Activated T-cell treated with anti-CD3 and anti-CD28 coated beads, Interleukin-2, amount 50 U/mL, for 1 hour (primary cell): ENCODE results near the gene NAA40.

Experiments used
- DNase-seq: peaks from one replicate; pipeline ENCODE4 v3.0.0-alpha.2; 2020

Gene NAA40

DNA sequence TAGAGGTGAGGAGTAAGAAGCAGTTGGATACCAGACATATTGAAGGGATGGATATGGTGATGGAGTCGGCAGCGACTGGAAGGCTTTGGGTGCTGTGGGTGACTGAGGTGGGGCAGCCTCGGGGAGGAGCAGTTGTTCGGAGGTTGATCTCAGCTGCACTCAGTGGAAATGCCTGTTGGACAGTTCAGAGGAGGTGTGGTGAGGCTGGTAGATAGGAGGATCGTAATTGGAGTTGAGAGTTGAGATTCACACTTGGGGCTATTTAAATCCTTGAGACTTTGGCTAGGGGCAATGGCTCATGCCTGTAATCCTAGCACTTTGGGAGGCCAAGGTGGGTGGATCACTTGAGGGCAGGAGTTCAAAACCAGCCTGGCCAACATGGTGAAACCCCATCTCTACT lies 54.3 kb downstream of the NAA40 start:
- no peak for DNase-seq

DNA sequence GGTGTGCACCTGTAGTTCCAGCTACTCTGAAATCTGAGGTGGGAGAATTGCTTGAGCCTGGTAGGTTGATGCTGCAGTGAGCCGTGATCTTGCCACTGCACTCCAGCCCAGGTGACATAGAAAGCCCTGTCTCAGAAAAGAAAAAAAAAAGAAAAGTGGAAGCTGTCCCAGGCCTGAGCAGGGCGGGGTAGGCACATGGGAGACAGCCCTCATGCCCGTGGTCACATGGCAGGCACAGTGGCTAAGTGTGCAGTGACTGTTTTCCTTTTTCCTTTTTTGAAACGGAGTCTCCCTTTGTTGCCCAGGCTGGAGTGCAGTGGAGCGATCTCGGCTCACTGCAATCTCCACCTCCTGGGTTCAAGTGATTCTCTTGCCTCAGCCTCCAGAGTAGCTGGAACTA lies 55.2 kb downstream of the NAA40 start:
- DNase-seq, result no peak

DNA sequence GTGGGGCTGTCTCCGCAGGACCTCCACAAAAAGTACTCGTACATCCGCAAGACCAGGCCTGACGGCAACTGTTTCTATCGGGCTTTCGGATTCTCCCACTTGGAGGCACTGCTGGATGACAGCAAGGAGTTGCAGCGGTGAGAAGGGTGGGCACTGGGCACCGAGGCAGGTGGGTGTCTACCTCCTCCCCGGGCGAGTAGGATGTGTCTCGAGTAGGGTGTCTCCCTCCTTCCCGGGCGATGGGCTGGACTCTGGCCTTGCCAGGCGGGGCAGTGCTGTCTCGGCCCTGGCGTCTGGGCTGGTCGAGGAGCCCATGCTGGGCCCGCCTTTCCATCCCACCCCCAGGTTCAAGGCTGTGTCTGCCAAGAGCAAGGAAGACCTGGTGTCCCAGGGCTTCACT lies 57.7 kb downstream of the NAA40 start:
- DNase-seq, result no peak

DNA sequence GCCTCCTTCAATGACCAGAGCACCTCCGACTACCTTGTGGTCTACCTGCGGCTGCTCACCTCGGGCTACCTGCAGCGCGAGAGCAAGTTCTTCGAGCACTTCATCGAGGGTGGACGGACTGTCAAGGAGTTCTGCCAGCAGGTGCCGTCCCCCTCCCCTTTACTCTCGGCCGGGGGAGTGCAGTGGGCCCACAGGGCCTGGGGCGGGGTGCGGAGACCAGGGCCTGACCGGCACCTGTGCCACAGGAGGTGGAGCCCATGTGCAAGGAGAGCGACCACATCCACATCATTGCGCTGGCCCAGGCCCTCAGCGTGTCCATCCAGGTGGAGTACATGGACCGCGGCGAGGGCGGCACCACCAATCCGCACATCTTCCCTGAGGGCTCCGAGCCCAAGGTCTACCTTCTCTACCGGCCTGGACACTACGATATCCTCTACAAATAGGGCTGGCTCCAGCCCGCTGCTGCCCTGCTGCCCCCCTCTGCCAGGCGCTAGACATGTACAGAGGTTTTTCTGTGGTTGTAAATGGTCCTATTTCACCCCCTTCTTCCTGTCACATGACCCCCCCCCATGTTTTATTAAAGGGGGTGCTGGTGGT lies 58.4 kb downstream of the NAA40 start:
- DNase-seq, result no peak

DNA sequence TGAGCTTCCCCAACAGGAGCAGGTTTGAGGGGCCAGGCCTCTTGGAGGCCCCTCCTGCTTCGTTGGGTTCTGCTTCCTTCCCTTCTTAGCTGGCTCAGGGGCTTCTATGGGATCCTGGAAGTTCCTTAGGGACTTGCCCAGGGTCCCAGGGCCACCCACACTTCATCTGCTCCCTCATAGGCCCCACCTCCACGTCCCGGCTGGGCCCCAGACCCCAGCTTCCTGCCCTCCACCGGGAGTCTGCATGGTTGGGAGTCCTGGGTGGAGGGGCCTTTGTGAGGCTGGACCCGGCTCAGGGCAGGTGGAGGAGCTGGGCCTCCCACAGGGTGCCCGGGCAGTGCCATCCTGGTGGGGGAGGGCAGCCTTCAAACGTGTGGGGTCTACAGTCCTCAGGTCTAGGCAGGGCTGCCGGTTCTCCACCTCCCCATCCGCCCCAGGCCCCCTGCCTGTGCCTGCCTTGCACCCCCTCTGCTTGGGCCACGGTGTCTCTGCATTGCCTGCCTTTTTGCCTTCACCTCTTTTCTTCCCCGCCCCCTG lies 59.1 kb downstream of the NAA40 start:
- DNase-seq, result no peak

DNA sequence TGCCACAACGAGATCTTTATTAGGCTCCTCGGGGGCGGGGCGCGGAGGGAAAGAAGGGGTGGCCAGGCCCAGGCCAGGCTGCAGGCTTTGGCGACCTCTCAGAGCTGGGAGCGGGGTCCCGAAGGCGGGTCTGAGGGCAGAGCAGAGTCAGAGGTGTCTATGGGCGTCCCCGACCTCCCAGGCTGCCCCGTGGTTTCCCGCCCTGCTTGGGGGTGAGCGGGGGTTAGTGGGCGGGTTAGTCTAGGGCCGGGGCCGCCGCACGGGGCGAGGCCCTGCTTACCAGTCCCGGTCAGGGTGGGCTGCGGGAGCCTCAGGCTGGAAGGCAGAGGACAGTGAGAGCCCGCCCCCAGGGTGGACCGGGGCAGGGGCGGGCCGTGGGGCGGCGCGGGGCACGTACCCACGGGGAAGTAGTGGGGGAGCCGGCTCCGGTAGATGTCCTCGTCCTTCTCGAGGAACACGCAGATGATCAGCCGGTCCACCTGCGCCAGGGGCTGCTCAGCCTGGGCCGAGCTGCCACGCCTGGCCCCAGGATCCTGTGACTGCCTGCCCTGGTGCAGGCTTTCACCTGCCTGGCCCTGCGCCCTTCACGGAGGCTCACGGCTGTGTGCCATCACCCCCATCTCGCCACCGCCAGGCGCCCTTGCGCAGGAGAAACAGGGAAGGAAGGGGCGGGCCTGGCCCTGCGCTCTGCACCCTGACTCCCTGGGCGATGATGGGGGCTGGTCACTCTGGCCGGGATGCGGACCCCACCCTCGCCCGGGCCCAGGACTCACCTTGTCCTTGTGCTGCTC lies 60.0 kb downstream of the NAA40 start:
- no peak for DNase-seq

DNA sequence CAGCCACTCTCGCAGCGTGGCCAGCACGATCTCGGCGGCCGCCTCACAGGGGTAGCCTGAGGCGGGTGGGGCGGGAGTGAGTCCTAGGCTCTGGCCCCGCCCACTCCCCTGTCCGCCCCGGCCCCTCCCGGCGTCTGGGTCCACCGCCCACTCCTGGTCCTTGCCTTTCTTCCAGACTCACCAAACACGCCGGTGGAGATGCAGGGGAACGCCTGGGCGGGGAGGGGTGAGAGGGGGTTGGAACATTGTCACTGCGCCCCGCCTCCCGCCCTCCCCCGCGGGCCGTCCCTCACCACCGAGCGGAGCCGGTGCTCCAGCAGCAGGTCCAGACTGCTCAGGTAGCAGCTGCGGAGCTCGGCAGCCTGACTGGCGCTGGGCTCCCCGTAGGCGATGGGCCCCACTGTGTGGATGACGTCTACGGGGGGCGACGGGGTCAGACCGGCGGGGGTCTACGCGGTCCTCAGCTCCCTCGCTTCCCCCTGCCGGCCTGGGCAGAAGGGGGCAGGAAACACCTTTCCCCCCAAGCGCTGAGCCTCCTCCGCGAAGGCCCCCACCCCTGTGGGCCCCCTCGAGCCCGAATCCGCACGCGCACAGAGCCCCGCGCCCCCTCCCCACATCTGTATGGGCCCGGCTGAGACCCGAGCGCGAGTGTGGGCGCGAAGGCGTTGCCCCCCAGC lies 60.7 kb downstream of the NAA40 start:
- peak; percentile 77 for DNase-seq

DNA sequence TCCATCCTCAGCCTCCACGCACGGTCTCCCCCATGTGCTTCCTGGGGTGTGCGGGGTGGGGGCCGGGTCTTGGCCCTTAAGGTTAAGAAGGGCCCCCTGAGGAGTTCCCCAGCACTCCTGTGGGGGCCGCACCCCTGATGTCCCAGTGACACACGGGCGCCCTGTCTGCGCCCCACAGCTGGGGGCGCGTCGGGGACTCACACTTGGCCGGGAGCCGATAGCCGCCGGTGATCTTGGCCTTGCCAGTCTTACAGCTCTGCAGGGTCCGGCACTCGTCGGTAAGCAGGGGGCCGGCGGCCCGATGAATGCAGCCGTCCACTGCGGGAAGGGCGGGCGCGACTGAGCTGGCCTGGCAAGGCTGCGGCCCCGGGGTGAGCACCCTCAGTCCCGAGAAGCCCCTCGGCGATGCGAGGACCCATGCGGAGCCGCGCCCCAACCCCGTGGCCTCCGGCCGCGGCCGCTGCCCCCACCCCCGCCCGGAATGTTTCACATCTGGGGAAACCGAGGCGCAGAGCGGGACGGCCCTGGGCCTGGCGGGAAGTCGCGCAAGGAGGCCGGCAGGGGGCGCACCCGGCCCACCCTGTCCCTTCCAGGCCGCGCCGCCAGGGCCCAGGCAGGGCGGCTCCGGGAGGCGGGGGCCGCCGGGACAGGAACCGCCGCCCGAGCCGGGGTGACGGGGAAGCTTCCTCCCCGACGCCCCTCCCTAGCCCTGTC lies 61.4 kb downstream of the NAA40 start:
- peak; percentile 80 for DNase-seq

DNA sequence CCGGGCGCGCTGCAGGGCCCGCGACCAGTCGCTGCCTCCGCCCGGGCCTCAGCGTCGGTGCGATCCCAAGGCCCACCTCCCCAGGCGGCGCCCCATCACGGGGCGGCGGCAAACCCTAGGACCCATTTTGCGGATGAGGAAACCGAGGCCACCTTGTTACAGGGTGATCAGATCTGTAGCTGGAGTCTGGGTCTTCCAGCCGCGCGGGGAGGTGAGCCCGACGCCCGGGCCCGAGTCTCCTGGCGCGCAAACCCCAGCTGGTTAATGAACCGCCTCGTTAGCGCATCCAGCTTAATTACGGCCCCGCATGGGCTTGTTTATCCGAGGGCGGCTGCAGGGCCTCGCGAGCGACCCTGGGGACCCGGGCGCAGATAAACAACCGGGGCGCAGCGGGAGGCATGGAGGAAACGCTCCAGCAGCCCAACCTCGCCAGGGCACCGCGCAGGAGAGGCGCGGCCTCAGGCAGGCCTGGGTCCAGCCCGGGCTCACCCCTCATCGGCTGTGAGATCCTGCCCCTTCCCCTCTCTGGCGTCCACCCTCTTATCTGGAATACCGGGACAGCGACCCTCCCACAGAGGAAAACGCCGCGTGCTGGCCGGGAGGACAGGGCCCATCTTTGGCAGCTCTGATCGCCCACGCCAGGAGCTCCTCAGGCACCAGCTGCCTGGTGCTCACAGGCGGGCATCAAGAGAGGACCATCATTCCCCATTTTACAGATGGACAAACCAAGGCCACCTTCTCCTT lies 62.1 kb downstream of the NAA40 start:
- no peak for DNase-seq

DNA sequence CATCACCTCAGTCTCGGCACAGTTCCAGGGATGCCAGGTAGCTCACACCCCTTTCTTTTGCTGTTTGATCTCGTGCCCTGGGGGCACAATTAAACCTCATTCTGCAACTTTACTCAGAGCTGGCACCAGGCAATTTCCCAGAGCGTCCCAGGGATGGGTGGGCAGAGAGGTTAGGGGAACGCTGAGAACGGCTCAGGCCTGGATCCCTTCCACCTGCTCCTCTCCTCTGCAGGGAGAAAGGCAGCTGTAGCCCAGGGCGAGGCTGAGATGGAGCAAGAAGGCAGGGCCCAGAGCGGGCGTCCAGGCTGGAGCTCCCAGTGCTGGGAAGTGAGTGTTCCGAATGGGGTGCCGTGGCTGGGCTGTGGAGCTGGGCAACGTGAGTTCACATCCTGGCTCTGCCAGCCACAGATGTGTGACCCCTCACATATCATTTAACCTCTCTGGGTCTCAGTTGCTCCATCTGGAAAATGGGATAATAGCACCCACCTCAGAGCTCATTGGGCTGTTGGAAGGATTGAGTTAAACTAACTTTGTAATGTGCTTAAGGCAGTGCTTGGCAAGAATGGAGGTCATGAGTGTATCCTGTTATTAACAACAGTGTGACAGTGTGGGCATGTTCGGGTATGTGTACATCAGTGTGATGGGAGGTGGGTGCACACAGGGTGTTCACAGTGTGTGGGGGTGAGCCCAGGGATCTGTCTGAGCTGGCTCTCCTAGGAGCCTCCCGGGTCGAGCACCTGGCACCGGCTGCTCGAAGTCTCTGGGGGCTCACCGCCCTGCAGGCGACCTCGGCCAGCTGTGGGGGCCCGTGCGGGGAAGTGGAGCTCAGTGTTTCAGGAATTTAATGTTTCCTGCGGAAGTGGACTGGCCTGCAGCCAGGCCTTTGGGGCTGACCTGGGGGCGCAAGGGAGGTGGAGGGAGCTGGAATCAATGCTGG lies 63.0 kb downstream of the NAA40 start:
- DNase-seq, result no peak

DNA sequence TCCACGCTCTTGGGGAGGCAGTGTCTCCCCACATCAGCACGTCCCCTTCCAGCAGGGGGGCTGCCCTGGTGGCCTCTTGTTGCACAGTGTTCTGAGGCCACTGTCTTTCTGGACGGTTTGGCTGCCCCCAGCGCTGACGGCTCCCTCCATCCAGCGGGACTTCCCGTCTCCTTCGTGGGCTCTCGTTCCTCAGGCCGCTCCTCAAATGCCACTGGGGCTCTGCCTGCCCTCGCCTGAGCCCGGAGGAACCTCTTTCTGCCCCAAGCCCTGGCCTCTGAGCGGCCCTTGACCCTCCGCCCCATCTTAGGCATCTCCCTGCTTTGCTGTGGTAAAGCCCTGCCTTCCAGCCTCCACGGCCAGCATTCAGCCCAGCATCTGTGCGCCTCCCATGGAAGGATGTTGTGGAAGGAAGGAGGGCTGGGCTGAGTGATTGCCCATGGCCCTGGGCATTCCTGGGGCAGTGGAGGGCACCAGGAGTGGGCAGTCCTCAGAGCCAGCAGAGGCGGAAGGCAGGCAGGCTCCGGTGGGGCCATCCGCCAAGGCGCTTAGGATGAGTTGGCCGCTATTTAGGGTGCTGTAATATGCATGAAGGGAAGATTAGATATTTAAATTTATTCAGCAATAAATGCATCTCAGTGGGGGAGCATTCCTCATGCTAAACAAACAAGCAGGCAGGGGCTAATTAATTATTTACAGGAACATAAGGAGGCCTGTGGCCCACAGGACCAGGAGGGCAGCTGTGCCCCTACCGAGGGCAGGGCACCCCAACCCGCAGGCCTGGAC lies 65.2 kb downstream of the NAA40 start:
- no peak for DNase-seq

DNA sequence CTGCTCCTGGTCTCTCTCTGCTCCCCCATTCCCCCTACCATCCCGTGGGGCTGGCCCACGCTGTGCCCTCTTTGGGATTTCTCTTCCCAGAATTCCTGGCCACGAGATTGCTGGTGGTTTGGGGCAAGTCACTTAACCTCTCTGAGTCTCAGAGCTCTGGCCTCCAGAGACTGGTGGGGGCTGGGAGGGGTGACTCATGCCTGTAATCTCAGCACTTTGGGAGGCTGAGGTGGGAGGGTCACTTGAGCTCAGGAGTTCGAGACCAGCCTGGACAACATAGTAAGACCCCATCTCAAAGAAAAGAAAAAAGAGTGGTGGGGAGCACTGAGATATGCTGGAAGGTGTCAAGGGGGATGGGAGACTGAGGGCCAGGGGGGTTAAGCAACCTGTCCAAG lies 65.8 kb downstream of the NAA40 start:
- DNase-seq, result no peak

DNA sequence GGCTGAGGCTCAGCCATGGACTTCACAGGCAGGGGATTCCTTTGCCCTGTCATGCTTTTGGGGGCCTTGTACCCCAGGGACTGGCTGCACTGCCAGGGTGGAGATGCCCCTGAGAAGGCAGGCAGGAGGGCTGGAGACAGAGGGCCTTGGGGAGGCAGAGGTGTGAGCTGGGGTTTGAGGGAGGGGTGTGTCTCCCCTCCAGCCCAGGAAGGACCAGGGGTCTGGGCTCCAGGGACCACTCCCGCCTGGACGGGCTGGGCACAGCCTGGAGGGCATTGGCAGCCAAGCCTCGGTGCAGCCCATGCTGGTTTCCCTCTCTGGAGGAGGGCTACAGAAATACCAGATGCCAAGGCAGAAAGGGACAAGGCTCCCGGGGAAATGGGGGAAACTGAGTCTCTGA lies 66.9 kb downstream of the NAA40 start:
- no peak for DNase-seq

DNA sequence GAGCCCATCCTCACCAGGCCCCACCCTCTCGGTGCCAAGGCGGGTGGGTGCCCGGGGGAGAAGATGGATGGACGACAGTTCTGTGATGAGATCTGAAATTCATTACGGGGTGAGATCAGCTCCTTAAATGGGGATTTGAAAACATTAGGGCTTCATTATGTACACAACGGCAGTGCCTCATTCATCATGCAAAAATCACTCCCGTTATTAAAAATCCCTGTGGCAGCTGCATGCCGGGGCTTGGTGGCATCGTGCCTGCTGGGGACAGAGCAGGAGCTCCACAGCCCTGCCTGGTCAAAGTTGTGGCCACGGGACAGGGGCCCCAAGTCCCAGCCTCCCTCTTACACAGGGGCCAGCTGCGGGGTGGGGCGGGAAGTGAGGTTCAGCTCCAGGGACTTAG lies 67.6 kb downstream of the NAA40 start:
- no peak for DNase-seq
